GM21723 (cell line): ENCODE measurements around the gene CDC42BPB.
A peak's percentile ranks its signal among the peaks of the same experiment; 100 is the strongest.

Experiments
- ATAC-seq: cut with Tn5 transposase; IDR thresholded peaks from one replicate; pipeline ENCODE4 v1.9.1; 2021; ENCODE audit warnings: mild to moderate bottlenecking, moderate library complexity; ENCODE audit not compliant: unreplicated experiment

The CDC42BPB gene

DNA sequence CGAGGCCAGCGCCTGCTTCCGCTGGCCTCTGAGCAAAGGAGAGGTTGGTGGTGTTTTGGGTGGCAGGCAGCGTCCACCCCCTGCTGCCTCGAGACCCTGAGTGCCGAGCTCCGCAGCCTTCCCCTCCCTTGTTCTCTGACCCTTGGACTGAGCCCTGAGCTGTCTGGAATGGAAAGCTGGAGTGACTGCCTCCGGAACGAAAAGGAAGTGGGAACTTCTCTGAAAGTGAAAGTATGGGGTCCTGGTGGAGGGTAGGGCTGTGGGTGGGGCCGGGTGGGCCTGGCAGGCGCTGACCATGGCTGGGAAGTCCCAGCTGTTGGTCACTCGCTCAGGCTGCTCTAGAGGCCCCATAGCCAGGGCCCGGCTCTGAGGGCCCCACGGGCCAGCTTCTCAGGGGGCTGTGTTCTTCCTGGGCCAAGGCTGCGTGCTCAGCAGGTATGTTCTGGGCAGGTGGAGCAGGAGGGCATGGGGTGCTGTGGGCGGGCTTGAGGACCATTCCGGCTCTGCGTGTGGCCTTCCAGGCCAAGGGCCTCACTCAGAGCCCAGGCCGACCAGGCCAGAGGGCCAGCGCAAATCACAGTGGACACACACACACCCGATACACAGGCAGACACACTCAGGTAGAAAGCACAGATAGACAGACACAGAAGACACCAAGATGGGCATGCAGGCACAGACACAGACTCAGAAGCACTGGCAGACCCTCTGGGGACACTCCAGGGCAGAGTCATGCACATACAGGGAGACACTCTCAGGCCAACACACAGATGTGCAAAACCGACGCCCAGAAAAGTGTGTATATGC is 37.3 kb upstream of the CDC42BPB start, which contains the start of gene EXOC3L4:
Gene EXOC3L4, plus strand, starts transcription at position 320 of the 804 bp plus-strand sequence. CDS start 5,495 bp downstream, outside the sequence.
- no peak for ATAC-seq

DNA sequence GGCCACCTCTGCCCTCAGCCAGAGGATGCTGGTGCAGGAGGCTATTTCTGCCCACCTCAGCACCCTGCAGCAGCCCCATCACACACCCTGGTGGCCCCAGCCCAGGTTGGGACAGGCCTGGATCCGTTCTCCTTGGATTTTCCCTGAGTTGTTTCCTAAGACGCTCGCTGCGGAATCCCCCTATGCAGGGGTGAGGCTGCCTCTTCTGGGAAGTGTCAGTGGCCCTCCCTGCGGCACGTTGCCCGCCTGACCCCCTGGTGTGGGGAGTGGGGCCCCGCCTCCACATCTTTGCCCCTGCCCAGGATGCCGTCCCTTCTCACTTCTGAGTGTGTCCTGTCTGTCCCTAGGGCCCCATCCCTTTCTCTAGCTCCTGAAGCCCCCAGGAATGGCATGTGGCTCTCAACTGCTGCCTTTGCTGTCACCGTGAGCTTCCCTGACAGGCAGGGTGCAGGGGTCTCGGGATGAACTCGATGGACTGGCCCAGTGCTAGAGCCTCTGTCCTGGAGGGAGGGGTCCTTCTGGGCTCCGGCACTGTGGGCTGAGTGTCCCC is 36.6 kb upstream of the CDC42BPB start:
- no peak for ATAC-seq

DNA sequence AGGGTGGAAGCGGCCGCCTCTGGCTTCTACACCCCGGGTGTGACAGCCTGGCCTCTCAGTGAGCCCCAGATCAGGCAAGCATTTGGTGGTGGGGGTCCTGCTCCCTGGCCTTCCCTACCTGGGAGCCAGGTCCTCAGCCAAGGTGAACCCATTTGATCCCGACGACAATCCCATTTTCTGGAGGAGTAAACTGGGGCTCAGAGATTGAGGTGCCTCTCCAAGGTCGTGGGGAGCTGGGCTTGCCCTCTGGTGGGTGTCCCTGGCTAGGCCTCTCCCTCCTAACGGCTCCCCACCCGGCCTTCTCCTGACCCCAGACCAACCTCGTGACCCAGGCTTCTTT is 34.5 kb upstream of the CDC42BPB start:
- ATAC-seq: peak; percentile 18

DNA sequence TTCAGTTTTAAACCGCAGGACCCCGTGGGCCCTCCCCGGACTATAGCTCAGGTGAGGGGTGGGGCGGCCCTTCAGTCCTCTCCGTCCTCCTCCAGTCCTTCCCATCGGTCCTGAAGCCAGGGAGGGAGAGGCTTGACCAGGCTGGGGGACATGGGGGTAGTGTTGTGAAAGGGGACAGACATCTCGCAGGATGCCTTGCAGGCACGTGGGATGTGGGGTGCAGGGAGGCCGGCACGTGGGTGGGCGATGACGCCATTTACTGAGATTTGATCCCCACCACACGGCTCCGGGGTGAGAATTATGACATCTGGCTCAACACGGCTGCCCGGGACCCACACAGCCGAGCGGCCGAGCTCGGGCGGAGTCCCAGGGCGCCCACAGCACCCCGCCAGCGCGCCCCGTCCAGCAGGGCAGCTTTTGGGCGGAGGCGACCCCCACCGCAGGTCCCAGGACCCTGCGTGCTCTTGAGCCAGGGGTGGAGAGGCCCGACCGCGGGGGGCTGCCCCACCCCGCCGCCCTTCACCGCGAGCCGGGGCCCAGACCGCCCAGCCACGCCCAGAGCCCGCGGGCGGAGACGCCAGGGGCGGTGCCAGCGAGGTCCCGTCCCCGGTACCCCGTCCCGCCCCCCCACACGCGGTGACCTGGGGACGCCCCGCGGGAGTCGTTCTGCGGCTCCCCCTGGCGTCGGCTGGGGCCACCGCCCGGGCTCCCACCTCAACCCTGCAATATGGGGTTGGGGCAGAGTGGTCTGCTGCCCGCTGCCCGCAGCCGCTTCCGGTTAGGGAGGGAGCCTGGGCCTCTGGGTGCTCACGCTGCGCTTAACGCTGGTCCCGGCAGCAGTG is 33.9 kb upstream of the CDC42BPB start:
- peak; percentile 61 for ATAC-seq

DNA sequence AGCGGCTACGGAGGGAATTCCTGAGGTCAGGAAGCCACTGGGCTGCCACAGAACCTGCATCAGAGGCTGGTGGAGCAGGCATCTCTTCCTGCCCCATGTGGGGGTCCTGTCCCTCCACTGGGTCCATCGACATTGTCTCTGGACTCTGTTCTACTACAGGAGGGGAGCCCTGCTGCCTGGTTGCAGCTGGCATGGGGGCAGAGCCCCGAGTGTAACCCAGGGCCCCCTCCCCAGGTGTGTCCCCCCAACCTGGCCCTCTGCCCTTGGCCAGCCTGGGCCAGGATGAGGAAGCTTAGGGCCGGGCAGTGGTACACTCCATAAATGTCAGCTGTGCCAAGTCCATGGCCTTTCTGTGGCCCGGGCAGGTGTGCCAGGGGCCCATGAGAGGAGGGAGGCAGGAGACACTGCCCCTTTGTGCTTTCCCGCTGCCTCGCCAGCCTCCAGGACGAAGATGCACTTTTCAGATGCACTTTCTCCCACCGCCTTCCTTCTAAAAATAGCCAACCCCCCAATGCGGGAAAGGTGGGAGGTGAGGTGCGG is 33.2 kb upstream of the CDC42BPB start:
- no peak for ATAC-seq

DNA sequence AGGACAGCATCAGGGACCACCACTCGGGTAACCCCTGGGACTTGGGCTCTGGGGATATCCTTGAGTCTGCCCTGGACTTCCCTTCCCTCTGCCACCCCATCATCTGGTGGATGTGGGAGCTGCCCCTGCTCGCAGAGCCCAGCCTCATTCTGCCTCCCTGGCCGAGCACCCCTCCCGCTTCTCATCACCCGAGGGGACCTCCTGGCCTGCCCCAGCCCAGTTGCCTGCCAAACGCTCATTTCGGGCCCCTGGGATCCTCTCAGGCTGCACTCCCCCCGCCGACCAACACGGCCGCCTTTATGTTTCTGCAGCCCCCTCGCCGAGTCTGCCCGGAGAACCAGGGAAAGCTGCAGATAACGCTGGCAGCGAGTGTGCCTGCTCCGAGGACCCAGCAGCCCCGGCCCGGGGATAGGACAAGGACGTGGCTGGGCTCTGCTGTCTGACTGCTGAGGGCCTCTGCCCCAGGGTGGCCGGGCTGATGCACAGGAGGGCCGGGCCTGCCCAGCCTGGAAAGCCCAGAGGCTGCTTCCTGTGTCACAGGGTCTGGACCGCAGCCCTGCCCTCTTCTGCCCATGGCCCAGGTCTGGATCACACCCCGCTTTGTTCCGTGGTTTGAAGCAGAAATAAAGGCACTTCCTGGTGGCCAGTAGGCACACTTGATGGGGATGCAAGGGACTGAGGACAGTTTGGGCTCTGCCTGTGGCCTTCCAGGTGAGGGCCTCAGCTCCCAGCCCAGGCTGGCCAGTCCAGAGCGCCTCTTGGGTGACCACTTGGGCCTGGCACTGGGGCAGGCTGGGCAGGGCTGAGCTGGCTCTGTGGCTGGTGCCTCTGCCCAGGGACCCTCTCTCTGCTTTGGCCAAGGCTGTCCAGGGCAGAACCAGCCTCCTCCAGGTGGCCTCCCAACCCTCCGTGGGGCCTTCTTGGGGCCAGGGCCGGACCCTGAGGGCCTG is 32.3 kb upstream of the CDC42BPB start:
- ATAC-seq: no peak

DNA sequence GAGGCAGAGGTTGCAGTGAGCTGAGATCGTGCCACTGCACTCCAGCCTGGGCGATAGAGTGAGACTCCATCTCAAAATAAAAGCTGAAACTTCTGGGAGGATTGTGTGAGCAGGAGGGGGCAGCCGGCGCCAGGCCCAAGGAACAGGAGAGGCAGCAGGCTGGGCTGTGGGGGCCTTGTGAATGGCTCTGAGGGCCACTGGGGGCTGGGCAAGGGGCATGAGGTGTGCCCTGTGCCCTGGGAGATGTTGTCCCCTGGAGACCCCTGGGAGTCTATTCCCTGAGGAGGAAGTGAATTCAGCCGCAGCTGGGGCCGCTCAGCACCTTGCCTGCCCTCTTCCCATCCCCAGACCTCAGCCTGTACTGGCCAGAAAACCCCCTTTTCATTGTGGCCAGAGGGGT is 31.6 kb upstream of the CDC42BPB start:
- no peak for ATAC-seq

DNA sequence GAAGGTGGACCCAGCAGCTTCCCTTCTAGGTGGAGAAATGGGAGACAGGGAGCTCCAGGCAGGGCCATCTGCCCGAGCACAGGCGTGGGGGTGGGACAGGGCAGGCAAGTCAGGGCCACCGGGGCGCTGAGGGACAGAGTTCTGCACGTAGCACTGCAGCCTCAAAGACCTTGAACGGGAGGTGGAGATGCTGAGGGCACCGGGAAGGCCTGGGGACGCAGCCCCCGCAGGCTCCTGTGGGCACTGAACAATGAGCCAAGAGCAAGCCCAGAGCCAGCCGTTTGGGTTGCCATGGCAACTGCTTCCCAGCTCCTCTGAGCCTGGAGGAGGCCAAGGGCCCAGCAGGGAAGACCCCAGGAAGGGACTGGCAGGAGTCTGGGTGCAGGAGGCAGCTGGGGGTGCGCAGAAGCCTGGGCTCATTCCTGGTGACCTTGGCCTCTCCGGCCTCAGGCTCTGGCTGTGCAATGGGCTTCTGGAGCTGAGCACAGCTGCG is 30.0 kb upstream of the CDC42BPB start:
- no peak for ATAC-seq

DNA sequence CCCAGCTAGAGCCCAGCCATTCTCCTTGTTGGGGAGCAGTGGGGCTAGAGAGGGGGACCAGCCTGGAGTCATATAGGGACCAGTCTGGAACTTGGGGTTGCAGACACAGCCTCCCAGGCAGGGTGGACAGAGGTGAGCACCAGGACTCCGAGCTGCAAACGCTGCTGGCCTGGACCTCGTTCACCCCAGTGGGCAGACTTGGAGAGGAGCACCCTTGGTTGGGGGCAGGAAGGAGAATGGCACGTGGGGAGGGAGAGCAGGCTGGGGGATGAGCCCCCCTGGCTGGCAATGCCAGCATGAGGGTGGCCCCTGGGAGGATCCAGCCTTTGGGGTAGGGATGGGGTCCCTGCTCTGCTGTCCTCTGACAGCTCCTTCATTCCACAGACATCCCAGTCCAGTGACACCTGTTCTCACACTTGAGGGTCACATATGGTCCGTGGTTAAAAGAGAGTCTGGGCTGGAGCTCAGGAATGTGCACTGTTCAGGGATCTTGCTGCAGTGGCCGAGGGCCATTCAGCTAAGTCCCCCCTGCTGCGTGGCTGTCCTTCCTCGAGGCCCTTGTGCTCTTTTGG is 29.5 kb upstream of the CDC42BPB start:
- ATAC-seq: no peak

DNA sequence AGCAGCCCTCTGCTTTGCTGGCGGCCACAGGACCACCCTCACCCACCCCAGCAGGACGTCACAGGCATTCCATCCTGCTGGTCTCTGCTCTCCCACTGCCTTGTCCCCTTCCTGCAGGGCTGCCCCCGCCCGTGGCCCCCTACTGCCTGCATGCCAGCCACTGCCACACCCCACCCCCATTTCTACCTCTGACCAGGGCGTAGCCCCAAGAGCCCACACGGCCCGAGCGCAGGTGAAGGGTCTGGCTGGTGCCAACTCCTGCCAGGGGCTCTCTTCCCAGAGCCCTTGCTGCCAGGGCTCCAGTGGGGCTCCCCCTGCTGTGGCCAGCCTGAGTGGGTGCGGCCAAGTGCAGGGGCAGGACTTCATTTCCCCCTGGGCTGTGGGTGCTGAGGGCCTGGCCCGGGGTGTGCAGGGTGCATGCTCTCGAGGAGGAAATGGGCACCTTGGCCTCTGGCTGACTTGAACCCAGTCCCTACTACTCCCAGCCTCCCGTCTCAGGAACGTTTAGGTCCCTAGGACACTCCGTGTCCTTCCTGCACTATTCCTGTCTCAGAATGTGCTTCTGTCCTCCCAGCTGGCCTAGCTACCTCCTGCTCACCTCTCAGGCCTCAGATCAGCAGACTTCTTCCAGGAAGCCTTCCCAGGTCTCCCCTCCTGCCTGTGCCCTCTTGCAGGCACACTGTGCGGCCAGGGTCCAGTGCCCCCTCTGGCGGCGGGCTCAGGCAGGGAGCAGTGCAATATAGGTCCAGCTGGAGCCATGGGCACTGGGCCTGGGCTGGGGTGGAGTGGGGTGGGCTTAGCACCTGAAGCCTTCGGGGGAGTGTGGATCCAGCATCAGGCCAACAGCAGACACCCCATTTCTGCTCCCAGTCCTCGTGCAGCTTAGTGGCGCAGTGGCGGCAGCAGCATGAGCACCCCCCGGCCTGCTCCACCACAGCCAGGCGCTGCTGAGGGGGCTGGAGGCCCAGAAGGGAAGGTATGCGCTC is 28.1 kb upstream of the CDC42BPB start:
- no peak for ATAC-seq

DNA sequence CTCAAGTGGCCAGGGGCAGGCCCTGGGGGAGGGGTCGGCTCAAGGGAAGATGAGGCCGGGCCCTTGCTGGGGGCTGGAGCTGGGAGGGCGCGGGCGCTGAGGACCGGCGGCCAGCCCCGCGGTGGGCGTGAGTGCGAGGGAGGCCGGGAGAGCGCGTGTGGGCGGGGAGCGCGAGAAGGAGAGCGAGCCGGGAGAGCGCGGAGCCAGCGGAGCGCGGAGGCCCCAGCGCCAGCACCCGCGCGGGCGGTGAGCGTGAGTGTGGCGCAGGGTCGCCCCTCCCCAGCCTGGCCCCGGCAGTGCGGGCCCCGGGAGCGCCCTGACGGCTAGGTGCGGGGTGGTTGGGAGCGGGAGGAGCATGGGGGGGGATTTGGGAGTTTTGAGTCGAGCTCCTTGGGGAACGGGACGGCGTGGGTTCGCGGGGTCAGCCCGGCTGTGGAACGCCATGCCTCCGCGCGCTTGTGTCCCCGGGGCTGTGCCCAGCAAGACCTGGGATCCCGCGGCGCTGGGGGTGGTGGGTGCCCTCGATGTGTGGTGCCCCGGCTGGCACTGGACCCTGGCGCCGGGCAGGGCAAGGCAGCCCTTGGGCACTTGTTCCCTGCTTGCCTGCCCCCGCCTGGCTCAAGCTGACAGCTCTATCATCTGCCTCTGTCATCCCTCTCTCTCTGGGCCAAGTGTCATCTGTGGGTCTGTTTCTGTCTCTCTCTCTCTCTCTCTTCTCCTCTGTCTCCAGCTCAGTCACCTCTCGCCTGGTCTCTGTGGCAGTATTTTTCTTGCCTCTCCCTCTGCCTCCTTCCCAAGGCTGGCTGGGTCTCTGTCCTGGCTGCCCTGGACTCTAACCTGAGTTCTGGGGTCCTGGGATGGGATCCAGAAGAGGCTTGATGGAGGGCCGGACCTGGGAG is 26.9 kb upstream of the CDC42BPB start, which contains the start of gene LBHD2:
Gene LBHD2, plus strand, starts transcription at position 190 of the 899 bp plus-strand sequence. CDS start 1,803 bp downstream, outside the sequence.
- no peak for ATAC-seq

DNA sequence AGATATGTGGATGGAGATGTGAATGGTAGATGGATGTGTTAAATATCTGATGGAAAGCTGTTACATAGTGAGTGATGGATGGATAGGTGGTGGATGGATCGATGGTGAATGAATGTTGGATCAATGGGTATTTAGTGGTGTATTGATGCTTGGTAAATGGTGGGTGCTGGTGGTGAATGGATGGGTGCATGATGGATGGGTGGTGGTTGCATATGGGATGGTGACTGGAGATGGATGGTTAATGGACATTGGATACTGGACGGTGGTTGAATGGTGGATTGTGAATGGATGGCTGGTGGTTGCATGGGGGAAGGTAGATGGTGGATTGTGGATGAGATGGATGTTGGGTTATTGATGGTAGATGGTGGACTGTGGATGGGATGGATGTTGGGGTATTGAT is 24.6 kb upstream of the CDC42BPB start:
- ATAC-seq: no peak

DNA sequence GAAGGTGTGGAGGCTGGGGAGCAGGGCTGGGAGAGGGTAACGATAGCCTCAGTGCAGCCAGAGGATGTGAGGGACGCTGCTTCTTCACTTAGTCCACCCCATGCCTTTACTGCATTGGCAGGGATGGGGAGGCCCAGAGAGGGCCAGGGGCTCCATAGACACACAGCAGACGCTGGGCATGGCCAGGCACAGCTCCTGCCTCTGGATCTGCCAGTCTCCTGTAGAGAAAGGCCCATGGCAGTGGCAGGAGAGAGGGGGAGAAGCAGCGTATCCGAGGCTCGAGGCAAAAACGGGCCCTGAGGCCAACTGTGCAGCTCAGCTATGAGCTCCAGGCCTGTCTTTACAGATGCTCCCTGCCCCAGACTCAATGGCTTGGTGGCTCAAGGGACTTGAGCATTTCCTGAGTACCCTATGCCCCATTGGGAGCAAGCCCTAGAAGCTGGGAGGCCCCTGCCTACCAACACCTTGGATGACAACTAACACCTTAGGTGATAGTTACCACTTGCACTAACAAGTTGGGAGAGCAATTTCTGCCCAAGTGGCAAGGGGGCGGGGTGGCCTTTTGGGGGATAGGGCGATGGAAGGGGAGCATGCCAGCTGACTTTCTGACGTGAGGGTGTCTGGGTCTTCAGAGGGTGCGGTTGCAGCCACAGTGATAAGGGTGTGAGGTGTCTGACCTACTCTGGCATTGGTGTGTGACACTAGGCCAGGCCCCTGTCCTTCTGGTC is 21.7 kb upstream of the CDC42BPB start:
- ATAC-seq: no peak

DNA sequence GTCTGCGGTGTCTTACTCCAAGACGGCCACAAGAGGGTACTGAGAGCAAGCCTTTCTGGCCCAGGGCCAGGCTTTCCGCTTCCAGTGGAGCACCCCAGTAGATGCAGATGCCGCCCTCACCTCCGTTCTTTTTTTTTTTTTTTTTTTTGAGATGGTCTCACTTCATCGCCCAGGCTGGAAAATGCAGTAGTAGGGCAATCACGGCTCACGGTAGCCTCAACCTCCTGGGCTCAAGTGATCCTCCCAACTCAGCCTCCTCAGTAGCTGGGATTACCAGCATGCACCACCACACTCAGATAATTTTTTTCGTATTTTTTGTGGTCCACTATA is 21.0 kb upstream of the CDC42BPB start:
- ATAC-seq: peak; percentile 53

DNA sequence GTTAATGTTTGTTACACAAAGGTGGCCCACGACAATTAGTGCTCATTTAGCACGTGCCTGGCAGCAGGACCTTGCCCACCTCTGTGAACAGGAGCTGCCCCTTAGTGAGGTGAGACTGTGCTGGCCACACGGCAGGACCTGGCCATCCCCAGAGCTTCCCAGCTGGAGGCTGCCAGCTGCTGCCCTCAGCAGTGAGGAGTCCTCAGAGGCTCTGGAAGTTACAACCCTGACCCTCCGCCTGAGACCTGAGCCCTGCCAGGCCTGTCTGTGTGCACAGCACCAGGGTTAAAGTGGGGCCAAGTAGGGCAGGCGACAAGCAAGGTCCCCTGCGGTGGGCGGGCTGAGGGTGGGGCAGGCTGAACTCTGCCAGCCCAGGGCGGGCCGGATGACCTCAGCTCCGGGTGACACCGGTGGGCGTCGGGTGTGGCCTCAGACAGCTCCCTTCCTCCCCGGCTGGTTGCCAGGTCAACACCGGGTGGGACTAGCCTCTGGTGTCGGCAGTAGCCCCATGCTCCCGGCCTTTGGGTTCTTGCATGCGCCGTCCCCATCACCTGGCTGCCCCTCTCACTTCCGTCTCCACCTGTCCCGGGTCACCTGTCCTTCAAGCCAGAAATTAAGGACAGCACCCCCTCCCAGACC is 17.5 kb upstream of the CDC42BPB start:
- ATAC-seq: no peak

DNA sequence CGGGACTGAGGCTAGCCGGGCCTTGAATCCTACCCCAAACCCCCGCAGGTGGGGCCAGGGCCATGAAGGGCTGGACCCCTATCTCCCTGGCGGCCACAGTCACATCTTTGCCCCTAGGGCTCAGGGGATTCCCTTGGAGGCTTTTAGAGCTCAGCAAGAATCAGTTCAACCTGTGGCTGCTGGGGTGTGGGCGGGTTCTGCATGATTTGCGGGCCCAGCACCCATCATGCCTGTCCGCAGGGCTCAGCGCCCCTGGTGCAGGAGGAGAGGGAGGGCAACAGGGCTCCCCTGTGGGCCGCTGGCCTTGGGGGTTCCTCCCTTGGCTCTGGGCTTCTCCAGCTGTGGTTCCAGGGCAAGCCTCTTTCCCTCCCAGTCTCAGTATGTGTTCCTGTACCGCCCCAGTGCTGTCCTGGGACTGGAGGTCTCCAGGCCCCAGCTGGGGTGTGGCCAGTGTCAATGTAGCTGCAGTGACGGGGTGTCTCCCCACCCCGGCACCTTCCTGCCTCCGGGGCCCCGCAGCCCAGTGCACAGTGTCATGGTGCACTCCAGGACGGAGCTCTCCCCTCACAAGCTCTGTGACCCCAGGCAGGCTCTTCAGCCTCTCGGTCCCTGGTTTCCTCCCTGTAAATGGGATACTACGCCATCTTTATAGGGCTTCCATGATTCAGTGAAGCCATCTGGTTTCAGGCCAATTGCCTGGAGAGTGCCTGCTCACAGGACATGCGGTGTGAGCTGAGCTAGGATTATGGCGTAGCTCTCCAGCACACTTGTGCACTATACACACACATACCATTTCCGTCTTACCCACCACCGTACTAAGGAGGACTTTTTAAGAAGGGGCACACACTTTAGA is 16.8 kb upstream of the CDC42BPB start:
- ATAC-seq: no peak
